GM19395 (cell line): ENCODE data around the gene ZNF431.
"Not testable (repeated sequence)": the region's sequence is repeated elsewhere in the genome, so short reads cannot be mapped to it uniquely, and the experiment has no call there.

Source experiments
- ATAC-seq: cut with Tn5 transposase; IDR thresholded peaks from one replicate; pipeline ENCODE4 v1.9.1; 2021; ENCODE audit warnings: mild to moderate bottlenecking, moderate library complexity; ENCODE audit not compliant: unreplicated experiment

ZNF431 gene

DNA sequence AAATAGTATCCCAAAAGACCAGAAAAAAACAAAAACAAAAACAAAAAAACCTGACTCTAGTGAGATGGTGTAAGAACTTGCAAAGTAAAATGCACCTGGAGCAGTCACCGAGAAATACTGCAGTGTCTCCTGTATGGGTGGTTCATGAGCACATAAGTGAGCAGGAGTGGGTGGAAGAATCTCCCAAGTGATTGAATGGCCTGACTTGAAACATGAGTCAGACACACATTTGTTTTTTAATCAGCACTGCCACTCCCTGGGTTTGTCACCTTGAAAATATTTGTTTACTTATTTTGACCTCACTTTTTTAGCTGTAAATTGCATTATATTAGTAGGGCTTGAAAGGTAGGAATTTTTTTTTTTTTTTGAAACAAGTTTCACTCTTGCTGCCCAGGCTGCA lies 2.0 kb downstream of the ZNF431 start:
- ATAC-seq: no peak

DNA sequence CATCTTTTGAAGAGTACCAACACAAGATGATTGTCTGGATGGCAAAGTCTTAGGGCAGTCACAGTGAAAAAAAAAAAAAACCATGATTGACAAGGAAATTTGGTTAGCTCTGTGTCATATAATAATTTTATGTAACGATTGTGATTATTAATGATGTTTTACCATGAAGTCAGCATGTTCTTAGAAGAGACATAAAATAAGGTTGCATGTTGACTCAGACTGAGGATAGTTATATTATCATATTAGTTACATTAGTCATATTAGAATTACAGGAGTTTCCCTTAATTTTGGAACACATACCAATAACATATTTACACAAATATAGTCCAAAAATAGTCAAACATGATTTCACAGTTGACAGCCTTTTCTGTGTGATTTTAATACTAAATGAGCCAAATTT lies 5.7 kb downstream of the ZNF431 start:
- ATAC-seq: no peak

DNA sequence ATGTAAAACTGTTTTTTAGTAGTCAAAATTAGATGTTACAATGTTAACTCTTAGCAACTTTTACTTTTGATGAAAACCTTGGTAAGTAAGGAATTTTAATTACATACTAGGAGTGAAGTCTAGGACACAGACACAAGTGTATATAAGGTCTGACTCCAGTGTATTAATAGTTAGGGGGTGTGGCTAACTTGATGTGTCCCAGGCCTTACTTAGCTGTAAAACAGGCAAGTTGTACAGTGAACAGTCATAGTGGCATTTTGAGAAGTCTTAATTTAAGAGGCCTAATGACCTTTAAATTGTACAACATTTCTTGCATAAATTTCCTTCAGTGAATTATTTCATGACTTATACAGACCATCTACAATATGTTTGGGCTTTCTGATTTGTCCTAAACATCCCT lies 6.8 kb downstream of the ZNF431 start:
- ATAC-seq: no peak

DNA sequence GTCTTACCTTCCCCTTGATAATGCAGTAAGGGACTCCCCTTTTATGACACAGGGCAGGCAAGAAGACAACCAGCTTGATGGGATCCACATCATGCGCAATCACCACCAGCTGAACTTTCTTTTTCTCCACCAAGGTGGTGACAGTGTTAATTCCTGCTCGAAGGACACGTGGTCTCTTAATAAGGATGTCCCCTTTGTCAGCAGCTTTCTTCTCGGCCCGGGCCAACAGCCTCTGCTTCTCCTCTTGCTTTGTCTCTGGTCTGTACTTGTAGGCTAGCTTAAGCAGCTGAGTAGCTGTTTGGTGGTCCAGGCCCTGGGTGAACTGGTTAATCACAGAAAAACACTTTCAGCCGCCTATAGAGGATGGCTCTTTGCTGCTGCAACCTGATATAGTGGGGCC lies 8.0 kb downstream of the ZNF431 start:
- ATAC-seq: no peak

DNA sequence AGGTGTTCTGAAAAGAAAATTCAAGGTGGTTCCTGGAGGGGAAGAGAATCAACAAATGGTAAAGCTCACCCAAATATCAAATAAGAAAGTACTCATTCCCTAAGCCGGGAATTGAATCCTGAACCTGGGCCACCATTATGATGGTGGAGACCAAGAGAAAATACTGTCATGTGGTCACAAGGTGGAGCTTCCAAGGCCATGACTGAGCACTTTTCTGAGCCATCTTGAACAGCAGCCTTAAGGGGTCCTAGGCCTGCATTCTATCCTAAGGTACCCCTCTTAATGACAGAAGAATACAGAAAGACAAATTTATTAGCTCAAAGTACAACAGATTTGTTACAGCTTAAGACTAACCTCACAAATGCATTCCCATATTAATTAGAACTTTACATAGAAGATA lies 9.6 kb downstream of the ZNF431 start:
- no peak for ATAC-seq

DNA sequence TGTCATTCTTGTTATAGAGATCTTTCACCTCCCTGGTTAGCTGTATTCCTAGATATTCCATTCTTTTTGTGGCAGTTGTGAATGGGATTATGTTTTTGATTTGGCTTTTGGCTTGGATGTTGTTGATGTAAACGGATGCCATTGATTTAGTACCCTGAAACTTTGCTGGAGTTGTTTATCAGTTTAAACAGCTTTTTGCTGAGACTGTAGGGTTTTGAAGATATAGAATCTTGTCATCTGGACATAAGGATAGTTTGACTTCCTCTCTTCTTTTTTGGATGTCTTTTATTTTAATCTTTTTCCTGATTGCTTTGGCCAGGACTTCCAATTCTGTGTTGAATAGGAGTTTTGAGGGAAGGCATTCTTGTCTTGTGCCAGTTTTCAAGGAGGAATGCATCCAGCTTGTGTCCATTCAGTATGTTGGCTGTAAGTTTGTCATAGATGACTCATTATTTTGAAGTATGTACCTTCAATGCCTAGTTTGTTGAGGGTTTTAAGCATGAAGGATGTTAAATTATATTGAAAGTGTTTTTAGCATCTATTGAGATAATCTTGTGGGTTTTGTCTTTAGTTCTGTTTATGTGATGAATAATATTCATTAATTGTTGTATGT lies 16.8 kb downstream of the ZNF431 start:
- no peak for ATAC-seq

DNA sequence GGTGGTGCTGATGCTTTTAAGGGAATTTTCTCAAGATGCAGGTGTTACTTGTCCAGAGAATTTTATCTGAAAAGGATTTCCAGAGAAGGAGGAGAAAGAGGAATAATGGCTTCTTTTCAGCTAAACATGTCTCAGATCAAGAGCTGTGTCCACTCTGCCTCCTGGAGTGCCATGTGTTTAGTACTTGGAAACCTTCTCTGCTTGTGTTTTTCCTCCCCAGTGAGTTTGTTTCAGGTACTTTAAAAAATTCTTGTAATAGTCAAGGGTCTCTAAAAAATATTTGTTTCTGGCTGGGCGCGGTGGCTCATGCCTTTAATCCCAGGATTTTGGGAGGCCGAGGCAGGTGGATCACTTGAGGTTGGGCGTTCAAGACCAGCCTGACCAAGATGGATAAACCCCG lies 22.7 kb downstream of the ZNF431 start:
- no peak for ATAC-seq

DNA sequence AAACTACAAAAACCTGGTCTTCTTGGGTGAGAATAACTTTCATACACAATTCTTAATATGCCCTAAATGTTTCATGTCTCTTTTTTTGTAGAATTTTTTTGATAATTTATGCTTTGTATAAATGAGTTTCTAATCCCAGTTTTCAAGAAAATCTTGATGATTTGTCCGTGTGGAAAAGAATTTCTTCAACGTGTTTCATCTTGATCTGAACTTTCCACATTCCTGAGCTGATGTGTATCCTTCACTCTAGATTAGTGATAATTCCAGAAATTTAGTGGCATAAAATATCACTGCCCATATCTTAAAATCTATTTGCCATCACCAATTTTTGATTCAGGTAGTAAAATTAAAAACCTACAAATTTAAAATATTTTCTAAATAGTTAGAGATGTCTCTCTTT lies 24.6 kb downstream of the ZNF431 start:
- ATAC-seq: no peak

DNA sequence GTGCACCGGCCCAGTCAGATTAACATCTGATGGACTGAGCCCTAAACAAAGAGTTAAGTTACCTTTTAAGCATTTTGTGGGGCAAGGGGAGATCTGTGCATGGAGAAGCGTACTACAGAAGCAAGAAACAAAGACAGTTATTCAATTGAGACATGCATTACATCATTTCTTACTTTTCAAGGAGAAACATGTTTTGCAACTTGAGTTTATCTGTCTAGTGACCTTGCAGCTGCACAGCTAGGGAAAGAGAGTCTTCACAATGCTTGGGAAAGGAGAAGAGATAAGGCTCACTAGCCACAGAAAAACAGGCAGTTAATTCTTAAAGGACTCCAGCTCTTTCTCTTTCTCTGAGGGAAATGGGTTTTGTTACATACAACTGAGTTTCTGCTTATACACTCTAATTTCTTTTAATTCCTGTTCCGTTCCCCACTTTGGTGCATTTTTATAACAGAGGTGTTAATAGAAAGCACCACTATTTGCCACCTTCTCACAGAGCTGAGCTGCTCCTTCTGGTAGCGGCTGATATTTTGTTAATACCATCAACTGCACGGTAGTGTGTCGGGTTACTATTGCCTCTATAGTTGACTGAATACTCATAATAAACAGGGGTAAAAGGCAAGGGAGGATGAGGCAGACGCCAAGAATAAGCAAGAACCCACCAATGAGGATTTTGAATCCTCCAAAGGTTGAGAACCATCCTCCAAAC lies 55.9 kb downstream of the ZNF431 start:
- no peak for ATAC-seq

DNA sequence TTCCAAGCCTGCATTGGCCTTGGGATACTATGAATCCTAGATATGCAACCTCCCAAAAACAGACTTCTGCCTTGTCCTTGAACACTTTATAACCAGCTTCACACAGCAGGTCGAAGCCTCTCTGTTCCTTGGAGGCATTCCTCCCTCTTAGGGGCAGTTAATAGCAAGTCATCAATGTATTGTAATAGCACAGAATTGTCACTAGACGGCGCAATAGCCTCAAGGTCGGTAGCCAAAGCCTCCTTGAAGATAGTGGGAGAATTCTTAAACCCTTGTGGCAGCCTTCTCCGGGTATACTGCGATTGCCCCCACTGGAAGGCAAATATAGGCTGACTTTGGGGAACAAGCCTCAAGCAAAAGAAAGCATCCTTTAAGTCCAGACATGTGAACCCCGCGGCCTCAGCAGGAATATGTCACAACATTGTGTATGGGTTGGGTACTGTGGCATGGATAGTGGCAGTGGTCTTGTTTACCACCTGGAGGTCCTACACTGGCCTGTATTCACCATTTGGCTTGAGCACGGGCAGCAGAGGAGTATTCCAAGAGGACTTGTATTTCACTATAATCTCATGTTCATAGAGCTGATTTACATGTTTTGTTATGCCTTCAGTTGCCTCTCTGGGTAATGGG lies 61.1 kb downstream of the ZNF431 start:
- ATAC-seq: no peak

DNA sequence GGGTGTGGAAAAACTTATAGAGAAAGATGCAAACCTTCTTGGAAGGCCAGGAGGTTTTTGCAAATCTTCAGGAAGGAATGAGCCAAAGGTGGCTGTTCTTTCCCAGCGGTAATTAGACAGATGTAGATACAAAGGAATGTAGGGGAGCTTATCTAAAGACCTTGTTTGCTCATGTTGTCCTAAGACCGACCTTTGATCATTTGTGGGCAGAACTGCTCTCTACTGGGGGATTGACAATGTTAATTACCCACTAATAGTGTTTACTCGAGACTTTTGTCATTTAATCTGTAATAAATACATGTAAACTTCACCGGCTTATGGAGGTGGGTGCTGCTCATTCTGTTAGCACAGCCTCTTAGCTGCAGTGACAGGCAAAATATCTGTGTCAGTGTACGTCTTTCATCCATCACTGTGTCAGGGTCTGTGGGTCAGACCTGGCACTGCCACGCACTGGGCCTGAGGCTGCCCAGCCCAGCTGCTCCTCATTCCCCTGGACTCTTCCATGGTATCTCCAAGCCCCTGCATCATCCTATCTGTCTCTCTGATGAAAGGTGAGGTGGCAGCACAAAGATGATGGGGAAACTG lies 68.3 kb downstream of the ZNF431 start:
- ATAC-seq: no peak

DNA sequence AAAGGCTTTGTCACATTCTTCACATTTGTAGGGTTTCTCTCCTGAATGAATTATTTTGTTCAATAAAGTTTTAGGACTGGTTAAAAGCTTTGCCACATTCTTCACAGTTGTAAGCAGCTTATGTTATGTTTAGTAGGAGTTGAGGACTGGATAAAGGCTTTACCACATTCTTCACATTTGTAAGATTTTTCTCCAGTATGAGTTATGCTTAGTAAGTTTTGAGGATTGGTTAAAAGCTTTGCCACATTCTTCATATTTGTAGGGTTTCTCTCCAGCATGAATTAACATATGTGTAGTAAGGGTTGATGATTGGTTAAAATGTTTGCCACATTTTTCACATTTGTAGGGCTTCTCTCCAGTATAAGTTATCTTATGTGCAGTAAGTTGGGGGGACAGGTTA lies 79.9 kb downstream of the ZNF431 start:
- no peak for ATAC-seq

DNA sequence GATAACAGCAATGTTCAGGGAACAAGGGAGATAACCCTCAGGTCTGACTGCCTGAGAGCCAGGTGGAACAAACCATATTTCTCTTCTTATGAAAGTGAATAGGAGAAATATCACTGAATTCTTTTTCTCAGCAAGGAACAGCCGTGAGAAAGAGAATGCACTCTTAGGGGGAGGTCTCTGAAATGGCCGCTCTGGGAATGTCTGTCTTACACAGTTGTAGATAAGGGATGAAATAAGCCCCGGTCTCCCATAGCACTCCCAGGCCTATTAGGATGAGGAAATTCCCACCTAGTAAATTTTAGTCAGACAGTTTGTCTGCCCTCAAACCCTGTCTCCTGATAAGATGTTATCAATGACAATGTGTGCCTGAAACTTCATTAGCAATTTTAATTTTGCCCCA lies 88.1 kb downstream of the ZNF431 start:
- ATAC-seq: not testable (repeated sequence)

DNA sequence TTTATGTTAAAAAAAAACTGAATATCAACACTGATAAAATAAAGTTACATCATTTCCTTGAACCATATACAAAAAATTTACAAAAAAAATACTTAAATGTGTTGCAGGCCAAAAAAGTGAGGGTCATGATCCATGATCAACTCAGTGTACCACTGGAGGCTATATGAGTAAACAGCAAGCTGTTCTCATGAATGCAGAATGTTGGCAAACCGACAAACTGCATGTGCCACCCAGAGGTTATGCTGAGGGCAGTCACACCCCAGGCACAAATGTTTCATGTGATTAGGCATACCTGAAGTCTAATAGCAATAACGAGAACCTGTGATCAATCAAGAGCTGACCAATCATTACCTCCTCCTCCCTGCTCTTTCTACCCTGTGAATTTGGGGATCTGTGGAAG lies 91.9 kb downstream of the ZNF431 start:
- ATAC-seq: no peak

DNA sequence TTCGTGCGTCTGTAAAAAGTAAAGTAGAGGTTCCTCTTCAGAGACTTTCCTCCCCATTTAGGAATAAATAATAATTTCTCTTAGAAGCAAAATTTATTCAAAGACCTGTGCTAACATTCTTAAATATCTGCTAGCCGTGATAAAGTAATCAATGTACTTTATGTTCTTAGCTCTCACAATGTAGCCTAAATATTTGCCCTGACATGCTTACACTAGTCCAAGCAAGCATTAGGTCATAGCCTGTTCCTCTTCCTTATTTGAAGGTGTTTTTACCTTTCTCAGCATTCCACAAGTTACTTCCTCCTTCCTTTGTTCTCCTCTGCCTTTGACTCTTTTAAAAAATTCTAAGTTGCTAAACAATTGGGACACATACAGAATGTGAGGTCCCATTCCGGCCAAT lies 94.9 kb downstream of the ZNF431 start:
- not testable (repeated sequence) for ATAC-seq

DNA sequence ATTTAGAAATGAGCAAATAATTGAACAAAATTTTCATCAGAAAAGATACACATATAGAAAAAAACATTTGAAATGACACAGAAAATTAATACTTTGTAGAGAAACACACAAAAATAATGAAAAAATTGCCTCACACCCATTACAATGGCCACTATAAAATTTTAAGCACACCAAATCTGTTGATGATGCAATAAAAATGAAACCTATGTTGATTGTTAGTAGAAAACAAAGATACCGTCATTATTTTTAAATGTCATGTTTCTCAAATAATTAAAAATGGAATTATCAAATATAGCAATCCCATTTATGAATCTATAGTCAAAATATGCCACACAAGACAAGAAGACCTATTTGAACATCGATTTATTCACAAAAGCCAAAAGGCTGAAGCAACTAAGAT lies 96.8 kb downstream of the ZNF431 start:
- no peak for ATAC-seq
